ENCODE results near the gene VTI1B. TPM values are rescaled to one million over a fixed set of nuclear protein-coding genes. Genes with fewer than 3 reads are reported as not detected.
"Not testable (repeated sequence)": the region's sequence is repeated elsewhere in the genome, so short reads cannot be mapped to it uniquely, and the experiment has no call there.

The VTI1B gene
- polyA plus RNA-seq, 1 donor (not counting 4 experiments of a cell fraction or from before 2014, with no cell fraction given) = 94.4 TPM

DNA sequence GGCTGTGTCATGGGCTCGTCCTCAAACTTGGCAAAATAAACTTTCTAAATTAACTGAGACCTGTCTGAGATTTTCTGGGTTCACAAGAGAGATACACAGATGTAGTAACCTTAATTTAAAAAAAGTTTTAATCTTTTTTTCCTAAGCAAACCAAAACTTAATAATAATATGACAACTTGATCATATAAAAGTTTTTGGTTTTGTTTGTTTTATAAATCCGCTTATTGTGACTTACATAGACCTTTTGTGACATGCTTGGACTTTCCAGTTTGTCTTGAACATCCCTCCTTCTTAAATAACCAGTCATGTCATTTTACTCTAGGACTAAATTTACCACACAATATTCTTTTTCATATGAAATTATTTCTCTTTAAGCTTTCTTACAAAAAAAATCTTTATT, 35.8 kb upstream of the VTI1B start:
- Histone ChIP-seq H3K27me3 (ENCODE audit: control insufficient read depth, extremely low read depth, insufficient read depth, low read length) (no peaks in the 10 kb centered on the region), H3K9me3 (ENCODE audit: control insufficient read depth, low read depth, low read length) (peaks cover 4% of the 10 kb centered on the region), H3K36me3 (ENCODE audit: control insufficient read depth in 2 of 2, extremely low read depth in 1 of 2, insufficient read depth in 2 of 2, low read length in 2 of 2) (no peaks in the 10 kb centered on the region), H3K9ac (ENCODE audit: control insufficient read depth, extremely low read depth, insufficient read depth, low read length) (no peak overlapping the region), H4K20me1 (ENCODE audit: control insufficient read depth, extremely low read depth, insufficient read depth, low read length) (no peaks in the 10 kb centered on the region), H3K9me1 (ENCODE audit: control insufficient read depth, extremely low read depth, insufficient read depth, low read length) (no peaks in the 10 kb centered on the region), H3K27ac (ENCODE audit: control insufficient read depth, insufficient read depth, low read length) (no peak overlapping the region), H3K4me3 (ENCODE audit: control insufficient read depth in 2 of 3, extremely low read depth in 1 of 3, insufficient read depth in 2 of 3, low read depth in 1 of 3, low read length in 3 of 3) (no peak overlapping the region), H3K79me2 (ENCODE audit: control insufficient read depth, insufficient read depth, low read length) (no peaks in the 10 kb centered on the region), H2AFZ (ENCODE audit: control insufficient read depth, low read length) (no peak overlapping the region), H3K4me2 (ENCODE audit: control insufficient read depth, extremely low read depth, insufficient read depth, low read depth, low read length) (no peak overlapping the region), H3K4me1 (ENCODE audit: control insufficient read depth, extremely low read depth, insufficient read depth, low read length) (peaks cover under 1% of the 10 kb centered on the region)
- FAIRE-seq = no peak
- TF ChIP-seq, protein P1, sequence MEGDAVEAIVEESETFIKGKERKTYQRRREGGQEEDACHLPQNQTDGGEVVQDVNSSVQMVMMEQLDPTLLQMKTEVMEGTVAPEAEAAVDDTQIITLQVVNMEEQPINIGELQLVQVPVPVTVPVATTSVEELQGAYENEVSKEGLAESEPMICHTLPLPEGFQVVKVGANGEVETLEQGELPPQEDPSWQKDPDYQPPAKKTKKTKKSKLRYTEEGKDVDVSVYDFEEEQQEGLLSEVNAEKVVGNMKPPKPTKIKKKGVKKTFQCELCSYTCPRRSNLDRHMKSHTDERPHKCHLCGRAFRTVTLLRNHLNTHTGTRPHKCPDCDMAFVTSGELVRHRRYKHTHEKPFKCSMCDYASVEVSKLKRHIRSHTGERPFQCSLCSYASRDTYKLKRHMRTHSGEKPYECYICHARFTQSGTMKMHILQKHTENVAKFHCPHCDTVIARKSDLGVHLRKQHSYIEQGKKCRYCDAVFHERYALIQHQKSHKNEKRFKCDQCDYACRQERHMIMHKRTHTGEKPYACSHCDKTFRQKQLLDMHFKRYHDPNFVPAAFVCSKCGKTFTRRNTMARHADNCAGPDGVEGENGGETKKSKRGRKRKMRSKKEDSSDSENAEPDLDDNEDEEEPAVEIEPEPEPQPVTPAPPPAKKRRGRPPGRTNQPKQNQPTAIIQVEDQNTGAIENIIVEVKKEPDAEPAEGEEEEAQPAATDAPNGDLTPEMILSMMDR (optimal IDR thresholded peaks at IDR 0.05 in 1 of 3, IDR thresholded peaks at IDR 0.05 in 1 of 3, conservative IDR thresholded peaks at IDR 0.05 in 1 of 3; ENCODE audit: extremely low read depth in 1 of 3, insufficient read depth in 2 of 3, low read length in 3 of 3) = no peak
- TF ChIP-seq EZH2 (IDR thresholded peaks at IDR 0.05; ENCODE audit: low read length) = no peak
- dilution Hi-C loops (cut with MboI; ENCODE audit: extremely low pct_ligation_motif_present, low sequenced_read_pairs) = no loop called here
- no peak for DNase-seq (ENCODE audit: low read depth, low spot score)

DNA sequence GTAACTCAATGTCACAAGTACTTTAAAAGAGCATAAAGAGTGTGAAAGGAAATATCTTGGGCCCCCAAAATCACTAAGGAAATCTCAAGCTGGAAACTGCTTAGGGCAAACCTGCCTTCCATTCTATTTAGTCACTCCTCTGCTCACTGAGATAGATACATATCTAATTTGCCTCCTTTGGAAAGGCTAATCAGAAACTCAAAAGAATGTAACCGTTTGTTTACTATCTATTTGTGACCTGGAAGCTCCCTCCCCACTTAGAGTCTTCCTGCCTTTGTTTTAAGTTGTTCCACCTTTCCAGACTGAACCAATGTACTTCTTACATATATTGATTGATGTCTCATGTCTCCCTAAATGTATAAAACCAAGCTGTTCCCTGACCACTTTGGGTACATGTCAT, 35.4 kb upstream of the VTI1B start:
- H3K4me2 ChIP-seq (ENCODE audit: control insufficient read depth, extremely low read depth, insufficient read depth, low read depth, low read length); H4K20me1 ChIP-seq (ENCODE audit: control insufficient read depth, extremely low read depth, insufficient read depth, low read length); H3K4me3 ChIP-seq (ENCODE audit: control insufficient read depth in 2 of 3, extremely low read depth in 1 of 3, insufficient read depth in 2 of 3, low read depth in 1 of 3, low read length in 3 of 3); H3K9me3 ChIP-seq (ENCODE audit: control insufficient read depth, low read depth, low read length); H3K9ac ChIP-seq (ENCODE audit: control insufficient read depth, extremely low read depth, insufficient read depth, low read length); H3K79me2 ChIP-seq (ENCODE audit: control insufficient read depth, insufficient read depth, low read length); dilution Hi-C loops (cut with MboI; ENCODE audit: extremely low pct_ligation_motif_present, low sequenced_read_pairs); H3K4me1 ChIP-seq (ENCODE audit: control insufficient read depth, extremely low read depth, insufficient read depth, low read length); H3K36me3 ChIP-seq (ENCODE audit: control insufficient read depth in 2 of 2, extremely low read depth in 1 of 2, insufficient read depth in 2 of 2, low read length in 2 of 2); FAIRE-seq; DNase-seq (ENCODE audit: low read depth, low spot score); H3K27me3 ChIP-seq (ENCODE audit: control insufficient read depth, extremely low read depth, insufficient read depth, low read length); H3K9me1 ChIP-seq (ENCODE audit: control insufficient read depth, extremely low read depth, insufficient read depth, low read length); H2AFZ ChIP-seq (ENCODE audit: control insufficient read depth, low read length); H3K27ac ChIP-seq (ENCODE audit: control insufficient read depth, insufficient read depth, low read length): not testable (repeated sequence)

DNA sequence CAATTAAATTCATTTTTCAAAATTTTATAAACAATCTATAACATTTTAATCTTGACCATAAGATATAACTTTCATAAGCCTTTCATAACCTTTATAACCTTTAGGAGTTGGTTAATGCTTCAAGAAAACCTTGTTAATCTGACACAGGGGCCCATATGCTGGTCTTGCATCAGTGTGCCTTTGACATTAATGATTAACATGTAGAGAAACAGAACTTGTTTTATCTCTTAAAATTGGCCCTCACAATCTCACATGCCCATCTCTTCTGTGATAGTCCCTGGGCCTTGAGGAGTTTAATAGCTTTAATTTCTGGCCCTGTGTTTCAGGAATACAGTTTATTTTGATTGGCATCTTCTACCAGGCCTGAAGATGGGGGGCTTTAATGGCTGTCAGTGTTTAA, 34.9 kb upstream of the VTI1B start:
- H3K79me2 ChIP-seq (ENCODE audit: control insufficient read depth, insufficient read depth, low read length) = not testable (repeated sequence)

More for the DNA sequence above, 34.9 kb upstream of the VTI1B start:
- H3K4me1 ChIP-seq (ENCODE audit: control insufficient read depth, extremely low read depth, insufficient read depth, low read length); dilution Hi-C loops (cut with MboI; ENCODE audit: extremely low pct_ligation_motif_present, low sequenced_read_pairs); H3K27me3 ChIP-seq (ENCODE audit: control insufficient read depth, extremely low read depth, insufficient read depth, low read length); H3K9me3 ChIP-seq (ENCODE audit: control insufficient read depth, low read depth, low read length); H4K20me1 ChIP-seq (ENCODE audit: control insufficient read depth, extremely low read depth, insufficient read depth, low read length); H3K36me3 ChIP-seq (ENCODE audit: control insufficient read depth in 2 of 2, extremely low read depth in 1 of 2, insufficient read depth in 2 of 2, low read length in 2 of 2); DNase-seq (ENCODE audit: low read depth, low spot score); H3K4me2 ChIP-seq (ENCODE audit: control insufficient read depth, extremely low read depth, insufficient read depth, low read depth, low read length); H2AFZ ChIP-seq (ENCODE audit: control insufficient read depth, low read length); FAIRE-seq; H3K9ac ChIP-seq (ENCODE audit: control insufficient read depth, extremely low read depth, insufficient read depth, low read length); H3K9me1 ChIP-seq (ENCODE audit: control insufficient read depth, extremely low read depth, insufficient read depth, low read length); H3K4me3 ChIP-seq (ENCODE audit: control insufficient read depth in 2 of 3, extremely low read depth in 1 of 3, insufficient read depth in 2 of 3, low read depth in 1 of 3, low read length in 3 of 3); H3K27ac ChIP-seq (ENCODE audit: control insufficient read depth, insufficient read depth, low read length): not testable (repeated sequence)

Measured in keratinocyte (primary cell).